ENCODE data around the gene TFF3. TPM values are rescaled to one million over a fixed set of nuclear protein-coding genes. Genes with fewer than 3 reads are reported as not detected.

TFF3 gene
- polyA plus RNA-seq (ENCODE audit: insufficient read length): 1.7 TPM

GRCh38 chr21:42315296-42315891 lies at the start of gene TFF3:
TFF3 (minus strand) TSS chr21:42315409; CDS start chr21:42315374, 35 bp downstream.
- DNase-seq (ENCODE audit: low read depth): no peak

- DNase-seq (ENCODE audit: low read depth): no peak
Observed at GRCh38 chr21:42364304-42364865, 49.2 kb upstream of the TFF3 start.

- no peak for DNase-seq (ENCODE audit: low read depth)
Observed at GRCh38 chr21:42363312-42363711, 48.1 kb upstream of the TFF3 start.

- no peak for DNase-seq (ENCODE audit: low read depth)
Observed at GRCh38 chr21:42362700-42363099, 47.5 kb upstream of the TFF3 start.

- no peak for DNase-seq (ENCODE audit: low read depth)
Observed at GRCh38 chr21:42362198-42362597, 47.0 kb upstream of the TFF3 start.

- DNase-seq (ENCODE audit: low read depth): no peak
Observed at GRCh38 chr21:42361286-42361685, 46.1 kb upstream of the TFF3 start.

- no peak for DNase-seq (ENCODE audit: low read depth)
Observed at GRCh38 chr21:42360317-42360716, 45.1 kb upstream of the TFF3 start.

- DNase-seq (ENCODE audit: low read depth): no peak
Observed at GRCh38 chr21:42358937-42359336, 43.7 kb upstream of the TFF3 start.

- DNase-seq (ENCODE audit: low read depth): no peak
Observed at GRCh38 chr21:42358261-42358660, 43.1 kb upstream of the TFF3 start.

- no peak for DNase-seq (ENCODE audit: low read depth)
Observed at GRCh38 chr21:42357307-42357706, 42.1 kb upstream of the TFF3 start.

GRCh38 chr21:42356650-42357049 lies 41.4 kb upstream of the TFF3 start:
- DNase-seq (ENCODE audit: low read depth): no peak

- DNase-seq (ENCODE audit: low read depth): no peak
Observed at GRCh38 chr21:42356046-42356445, 40.8 kb upstream of the TFF3 start.

GRCh38 chr21:42353623-42354022 lies 38.4 kb upstream of the TFF3 start:
- DNase-seq (ENCODE audit: low read depth): no peak

- no peak for DNase-seq (ENCODE audit: low read depth)
Observed at GRCh38 chr21:42352441-42353095, 37.4 kb upstream of the TFF3 start.

- no peak for DNase-seq (ENCODE audit: low read depth)
Observed at GRCh38 chr21:42351626-42352440, 36.6 kb upstream of the TFF3 start.

- no peak for DNase-seq (ENCODE audit: low read depth)
Observed at GRCh38 chr21:42350927-42351426, 35.8 kb upstream of the TFF3 start, which contains the start of gene TFF2. TFF2 (minus strand) TSS chr21:42350994; CDS start chr21:42350957, 37 bp downstream.

GRCh38 chr21:42350318-42350910 lies 35.2 kb upstream of the TFF3 start:
- DNase-seq (ENCODE audit: low read depth): no peak

GRCh38 chr21:42349420-42350317 lies 34.5 kb upstream of the TFF3 start:
- DNase-seq (ENCODE audit: low read depth): no peak

- no peak for DNase-seq (ENCODE audit: low read depth)
Observed at GRCh38 chr21:42348762-42349161, 33.6 kb upstream of the TFF3 start.

- no peak for DNase-seq (ENCODE audit: low read depth)
Observed at GRCh38 chr21:42347601-42348327, 32.6 kb upstream of the TFF3 start.
